Caco-2 (cell line): Measurements from ENCODE around the gene SLC22A13. TPM values are rescaled to one million over a fixed set of nuclear protein-coding genes. Genes with fewer than 3 reads are reported as not detected.
A peak's percentile ranks its signal among the peaks of the same experiment; 100 is the strongest.
"Not testable (repeated sequence)": the region's sequence is repeated elsewhere in the genome, so short reads cannot be mapped to it uniquely, and the experiment has no call there.

ENCODE experiments used
- BruUV-seq: library from RNA; stranded (reverse); fragments of 400-500 nt; replicated peaks from 2 replicates; lab custom pipeline; 2021; lab: Mats Ljungman, UMichigan
- CTCF ChIA-PET: fragments of 300-600 bp; sonication (Branson Sonifier 250); formaldehyde crosslinking; loops from one replicate; lab custom pipeline; 2022; ENCODE audit warnings: antibody characterized with exemption; lab: Charles Lee
- POLR2A ChIA-PET: fragments of 300-600 bp; sonication (Branson Sonifier 250); formaldehyde crosslinking; loops from one replicate; lab custom pipeline; 2022; ENCODE audit warnings: antibody characterized with exemption; lab: Charles Lee
- DNase-seq, 2 experiments: peaks; one replicate each; pipeline versions ENCODE4 v3.0.0 to v3.0.0-alpha.2; 2020 to 2022
- H3K27me3 ChIP-seq: replicated peaks from 2 replicates; pipeline ENCODE4 v1.6.0; 2011; ENCODE audit warnings: low read length; ENCODE audit not compliant: control insufficient read depth, insufficient read depth
- H3K36me3 ChIP-seq: 2 replicates; pipeline ENCODE4 v1.5.1; 2011; ENCODE audit warnings: low read length; ENCODE audit not compliant: control insufficient read depth, insufficient read depth
- H3K4me1 ChIP-seq: fragments of 250-450 bp; sonication (Bioruptor Pico); 2 replicates; pipeline ENCODE4 v1.5.1; 2020; ENCODE audit warnings: mild to moderate bottlenecking
- H3K4me3 ChIP-seq: 2 replicates; pipeline ENCODE4 v1.5.1; 2011; ENCODE audit warnings: low read depth, mild to moderate bottlenecking, control low read depth, low read length
- H3K9me3 ChIP-seq: fragments of 250-450 bp; sonication (Bioruptor Pico); 2 replicates; pipeline ENCODE4 v1.5.1; 2020; ENCODE audit warnings: mild to moderate bottlenecking, moderate library complexity
- H3K27ac Mint-ChIP-seq: one replicate; pipeline ENCODE4 v1.8.0; 2022; ENCODE audit warnings: mixed read lengths; ENCODE audit not compliant: unreplicated experiment
- H3K27me3 Mint-ChIP-seq: one replicate; pipeline ENCODE4 v1.8.0; 2022; ENCODE audit warnings: mixed read lengths; ENCODE audit not compliant: insufficient read depth, unreplicated experiment
- H3K36me3 Mint-ChIP-seq: one replicate; pipeline ENCODE4 v1.8.0; 2022; ENCODE audit warnings: mild to moderate bottlenecking, mixed read lengths; ENCODE audit not compliant: insufficient read depth, unreplicated experiment
- H3K4me1 Mint-ChIP-seq: one replicate; pipeline ENCODE4 v1.8.0; 2022; ENCODE audit warnings: low read depth, mixed read lengths; ENCODE audit not compliant: unreplicated experiment
- H3K4me3 Mint-ChIP-seq: one replicate; pipeline ENCODE4 v1.8.0; 2022; ENCODE audit warnings: mild to moderate bottlenecking, moderate library complexity, mixed read lengths; ENCODE audit not compliant: unreplicated experiment
- H3K9me3 Mint-ChIP-seq: one replicate; pipeline ENCODE4 v1.8.0; 2022; ENCODE audit warnings: mixed read lengths; ENCODE audit not compliant: unreplicated experiment
- intact Hi-C: fragments of 100-400 bp; cut with micrococcal nuclease; formaldehyde crosslinking; loops from one replicate; pipeline ENCODE4 v1.10.0; 2022; ENCODE audit not compliant: unreplicated experiment
- total RNA-seq: library from RNA; stranded (reverse); gene quantifications from 2 replicates; pipeline ENCODE4 v1.2.3, GENCODE V29; 2022
- TF ChIP-seq, protein P1 (sequence below), 2 experiments: fragments of 200-600 bp in 1 of 2; IDR thresholded peaks; 1 replicate in 1 of 2; 2 replicates in 1 of 2; pipeline versions ENCODE4 v1.5.1 to v1.8.0; 2011 to 2022; ENCODE audit warnings: antibody characterized with exemption in 1 of 2, control low read depth in 1 of 2, inconsistent platforms in 1 of 2, low read depth in 1 of 2, low read length in 1 of 2, mild to moderate bottlenecking in 1 of 2, moderate library complexity in 1 of 2; ENCODE audit not compliant: insufficient read depth in 1 of 2, severe bottlenecking in 1 of 2, unreplicated experiment in 1 of 2

SLC22A13 gene
- total RNA-seq, 1 experiment from 2014 or later: 0.36 TPM

DNA sequence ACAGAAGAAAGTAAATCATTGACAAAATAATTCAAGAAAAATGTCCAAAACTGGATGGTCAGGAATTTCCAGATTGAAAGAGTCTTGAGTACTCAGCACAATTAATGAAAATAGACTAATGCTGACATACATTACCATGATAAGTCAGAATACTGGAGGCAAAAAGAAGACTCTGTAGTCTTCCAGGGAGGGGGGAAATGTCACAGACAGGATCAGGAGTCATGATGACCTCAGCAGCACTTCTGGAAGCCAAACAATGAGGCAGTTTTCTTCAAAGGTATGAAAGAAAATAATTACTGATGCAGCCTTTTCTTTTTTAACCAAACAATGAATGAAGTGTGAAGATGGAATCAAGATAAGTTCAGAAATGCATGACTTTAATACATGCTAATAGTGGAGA is 30.1 kb upstream of the SLC22A13 start:
- H3K27me3 ChIP-seq: no peaks in the 10 kb centered on the region
- TF ChIP-seq, protein P1, sequence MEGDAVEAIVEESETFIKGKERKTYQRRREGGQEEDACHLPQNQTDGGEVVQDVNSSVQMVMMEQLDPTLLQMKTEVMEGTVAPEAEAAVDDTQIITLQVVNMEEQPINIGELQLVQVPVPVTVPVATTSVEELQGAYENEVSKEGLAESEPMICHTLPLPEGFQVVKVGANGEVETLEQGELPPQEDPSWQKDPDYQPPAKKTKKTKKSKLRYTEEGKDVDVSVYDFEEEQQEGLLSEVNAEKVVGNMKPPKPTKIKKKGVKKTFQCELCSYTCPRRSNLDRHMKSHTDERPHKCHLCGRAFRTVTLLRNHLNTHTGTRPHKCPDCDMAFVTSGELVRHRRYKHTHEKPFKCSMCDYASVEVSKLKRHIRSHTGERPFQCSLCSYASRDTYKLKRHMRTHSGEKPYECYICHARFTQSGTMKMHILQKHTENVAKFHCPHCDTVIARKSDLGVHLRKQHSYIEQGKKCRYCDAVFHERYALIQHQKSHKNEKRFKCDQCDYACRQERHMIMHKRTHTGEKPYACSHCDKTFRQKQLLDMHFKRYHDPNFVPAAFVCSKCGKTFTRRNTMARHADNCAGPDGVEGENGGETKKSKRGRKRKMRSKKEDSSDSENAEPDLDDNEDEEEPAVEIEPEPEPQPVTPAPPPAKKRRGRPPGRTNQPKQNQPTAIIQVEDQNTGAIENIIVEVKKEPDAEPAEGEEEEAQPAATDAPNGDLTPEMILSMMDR (IDR thresholded peaks at IDR 0.05; ENCODE audit: insufficient read depth in 1 of 2, low read depth in 1 of 2, low read length in 1 of 2, severe bottlenecking in 1 of 2, unreplicated experiment in 1 of 2): no peak
- DNase-seq: peak in 1 of 2 experiments; percentile 24
- POLR2A ChIA-PET: interaction anchor here (0.7 kb wide), 1 partner anchor 36 kb away, joined by 3 read pairs; no protein-coding TSS in a partner anchor
- intact Hi-C loops: loop anchor here (5.0 kb wide), 1 partner anchor 98 kb away; the partner anchor contains the start of genes ACAA1 and MYD88
- no TSS peak for BruUV-seq
- Mint-ChIP-seq H3K36me3 (peaks cover 57% of the 10 kb centered on the region), H3K4me1 (peaks cover 14% of the 10 kb centered on the region), H3K27me3 (no peaks in the 10 kb centered on the region), H3K27ac (no peak overlapping the region), H3K4me3 (peak overlapping the region; percentile 3), H3K9me3 (no peaks in the 10 kb centered on the region)
- H3K4me1 ChIP-seq: peaks cover 23% of the 10 kb centered on the region
- H3K9me3 ChIP-seq: no peaks in the 10 kb centered on the region
- peaks cover 2% of the 10 kb centered on the region; the same call in 1 of the 2 replicates for H3K36me3 ChIP-seq
- CTCF ChIA-PET: no interaction called here
- H3K4me3 ChIP-seq: no peak overlapping the region

DNA sequence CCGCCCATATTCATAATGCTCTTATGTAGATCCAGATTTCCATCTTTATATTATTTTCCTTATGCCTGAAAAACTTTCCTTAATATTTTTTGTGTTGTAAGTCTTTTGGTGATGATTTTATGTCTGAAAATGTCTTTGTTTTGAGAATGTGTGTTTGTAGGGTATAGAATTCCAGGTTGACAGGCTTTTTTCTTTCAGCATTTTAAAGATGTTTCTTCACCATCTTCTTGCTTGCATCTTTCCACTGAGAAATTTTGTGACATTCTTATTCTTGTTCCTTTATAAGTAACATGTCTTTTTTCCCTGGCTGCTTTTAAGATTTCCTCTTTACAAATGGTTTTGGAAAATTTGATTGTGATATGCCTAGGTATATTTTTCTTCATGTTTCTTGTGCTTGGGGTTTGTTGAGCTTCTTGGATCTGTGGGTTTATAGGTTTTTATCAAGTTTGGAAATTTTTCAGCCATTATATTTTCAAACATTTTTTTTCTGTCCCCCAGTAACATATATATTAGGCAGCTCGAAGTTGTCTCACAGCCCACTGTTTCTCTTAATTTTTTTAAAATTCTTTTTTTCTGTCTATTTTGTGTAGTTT is 27.1 kb upstream of the SLC22A13 start:
- no peak for DNase-seq
- Histone ChIP-seq H3K36me3 (peaks cover 2% of the 10 kb centered on the region; the same call in 1 of the 2 replicates), H3K27me3 (no peaks in the 10 kb centered on the region), H3K4me1 (peaks cover 23% of the 10 kb centered on the region), H3K9me3 (no peaks in the 10 kb centered on the region), H3K4me3 (no peak overlapping the region)
- Mint-ChIP-seq H3K9me3 (no peaks in the 10 kb centered on the region), H3K36me3 (peaks cover 51% of the 10 kb centered on the region), H3K27ac (no peak overlapping the region), H3K27me3 (no peaks in the 10 kb centered on the region), H3K4me3 (no peak overlapping the region), H3K4me1 (peaks cover 14% of the 10 kb centered on the region)
- TF ChIP-seq, protein P1 (IDR thresholded peaks at IDR 0.05; ENCODE audit: insufficient read depth in 1 of 2, low read depth in 1 of 2, low read length in 1 of 2, severe bottlenecking in 1 of 2, unreplicated experiment in 1 of 2): no peak
- CTCF ChIA-PET: no interaction called here
- POLR2A ChIA-PET: no interaction called here
- BruUV-seq: no TSS peak
- intact Hi-C loops: loop anchor here (5.0 kb wide), 1 partner anchor 101 kb away; the partner anchor contains the start of genes ACAA1 and MYD88

DNA sequence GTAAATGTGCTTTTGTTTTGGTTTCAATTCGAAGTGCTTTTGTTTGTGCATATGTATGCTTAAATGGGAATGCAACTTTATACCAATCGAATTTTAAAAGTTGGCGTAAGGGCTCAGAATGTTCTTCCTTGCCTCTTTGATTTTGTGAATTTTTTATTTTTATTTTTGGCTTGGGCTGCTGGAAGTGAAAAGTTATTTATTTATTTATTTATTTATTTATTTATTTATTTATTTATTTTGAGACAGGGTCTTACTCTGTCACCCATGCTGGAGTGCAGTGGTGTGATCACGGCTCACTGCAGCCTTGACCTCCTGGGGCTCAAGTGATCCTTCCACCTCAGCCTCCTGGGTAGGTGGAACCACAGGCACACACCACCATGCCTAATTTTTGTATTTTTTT is 22.8 kb upstream of the SLC22A13 start:
- BruUV-seq, H3K4me3 ChIP-seq, H3K27ac Mint-ChIP-seq, H3K4me1 ChIP-seq, H3K4me3 Mint-ChIP-seq, intact Hi-C loops, POLR2A ChIA-PET, DNase-seq, H3K4me1 Mint-ChIP-seq, H3K9me3 ChIP-seq, CTCF ChIA-PET, H3K36me3 ChIP-seq, H3K27me3 ChIP-seq, H3K27me3 Mint-ChIP-seq, H3K9me3 Mint-ChIP-seq: not testable (repeated sequence)
- H3K36me3 Mint-ChIP-seq: peaks cover 36% of the 10 kb centered on the region
